GM10266 (cell line): ENCODE measurements around the gene CAPN15.
"Not testable (repeated sequence)": the region's sequence is repeated elsewhere in the genome, so short reads cannot be mapped to it uniquely, and the experiment has no call there.

Source experiments
- DNase-seq: peaks from one replicate; pipeline ENCODE4 v3.0.0; 2012; ENCODE audit errors: extremely low spot score
- CTCF ChIP-seq: IDR thresholded peaks from 2 replicates; pipeline ENCODE4 v1.5.1; 2012; ENCODE audit warnings: mild to moderate bottlenecking, low read depth; ENCODE audit not compliant: control insufficient read depth, insufficient read depth; ENCODE audit errors: missing control alignments

The CAPN15 gene

DNA sequence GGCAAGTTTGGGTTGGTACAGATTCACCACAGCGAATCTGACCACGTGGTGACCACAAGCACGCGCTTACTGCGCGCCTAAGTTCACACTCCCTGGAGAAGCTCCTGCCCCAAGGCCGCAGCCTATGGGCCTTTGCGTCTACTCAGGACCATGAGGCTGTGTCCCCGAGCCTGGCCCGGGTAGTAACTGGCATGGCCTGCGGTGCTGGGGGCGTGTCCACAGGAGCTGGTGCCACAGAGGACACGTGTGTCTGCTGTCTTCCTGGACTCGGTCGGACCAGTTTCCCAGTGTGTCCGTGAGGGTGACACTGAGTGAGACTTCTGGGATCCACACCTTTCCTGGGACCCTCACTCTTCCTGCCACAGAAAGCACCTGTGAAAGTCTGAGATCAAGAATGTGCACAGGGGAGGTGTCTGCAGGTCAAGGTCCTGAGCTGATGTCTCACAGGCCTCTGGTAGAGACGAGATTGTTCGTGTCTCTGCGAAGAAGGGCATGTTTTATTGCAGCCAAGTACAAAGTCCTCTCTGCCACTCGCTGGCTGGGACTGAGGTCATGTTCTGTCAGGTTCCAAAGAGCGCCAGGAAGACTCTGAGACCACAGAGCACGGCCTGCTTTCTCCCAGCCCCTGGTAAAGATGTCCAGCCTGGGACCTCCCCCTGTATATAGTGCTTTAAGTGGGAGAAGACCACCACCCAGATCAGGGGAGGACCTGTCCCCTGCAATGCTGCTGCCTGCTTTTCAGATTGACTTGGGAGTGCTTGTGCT lies 25.2 kb upstream of the CAPN15 start:
- no peak for TF ChIP-seq CTCF
- DNase-seq = no peak

- no peak for TF ChIP-seq CTCF
- no peak for DNase-seq
Observed at GRCh38 chr16:503150-504071, 24.1 kb upstream of the CAPN15 start.

DNA sequence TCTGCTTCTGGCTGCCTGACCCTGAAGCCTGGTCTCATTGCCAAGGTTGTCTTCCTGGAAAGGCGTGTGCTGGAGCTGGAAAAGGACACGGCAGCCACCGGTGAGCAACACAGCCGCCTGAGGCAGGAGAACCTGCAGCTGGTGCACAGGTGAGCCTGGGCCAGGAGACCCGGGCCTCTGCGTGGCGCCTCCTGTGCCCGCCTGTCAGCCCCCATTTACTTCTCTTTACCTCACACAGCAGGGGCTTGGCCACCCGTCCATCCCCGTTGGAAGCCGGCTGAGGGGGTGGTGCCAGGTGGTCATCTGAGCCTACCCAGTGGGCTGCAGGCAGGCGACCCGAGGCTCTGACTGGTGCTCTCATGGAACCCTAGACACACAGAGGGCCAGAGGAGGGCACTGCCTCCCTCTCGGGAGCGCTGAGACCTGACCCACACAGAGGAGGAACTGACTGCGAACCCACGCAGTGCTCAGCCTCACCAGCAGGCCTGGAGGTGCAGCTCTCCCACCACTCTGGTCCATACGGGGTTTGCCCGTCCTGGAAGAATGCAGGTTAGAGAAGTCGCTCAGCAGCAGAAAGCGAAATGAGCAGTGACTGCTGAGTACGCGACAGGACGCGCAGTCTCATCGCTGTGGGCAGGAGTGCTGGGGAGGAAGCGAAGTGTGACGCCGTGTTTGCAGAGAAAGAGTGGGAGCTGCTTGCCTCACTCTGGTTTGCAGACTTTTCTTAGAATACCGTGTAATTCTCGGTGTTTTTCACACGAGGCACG lies 21.9 kb upstream of the CAPN15 start:
- DNase-seq = no peak
- no peak for TF ChIP-seq CTCF

- TF ChIP-seq CTCF = no peak
- DNase-seq = no peak
Observed at GRCh38 chr16:506246-506546, 21.3 kb upstream of the CAPN15 start.

GRCh38 chr16:507527-507926 lies 20.0 kb upstream of the CAPN15 start:
- DNase-seq = not testable (repeated sequence)

DNA sequence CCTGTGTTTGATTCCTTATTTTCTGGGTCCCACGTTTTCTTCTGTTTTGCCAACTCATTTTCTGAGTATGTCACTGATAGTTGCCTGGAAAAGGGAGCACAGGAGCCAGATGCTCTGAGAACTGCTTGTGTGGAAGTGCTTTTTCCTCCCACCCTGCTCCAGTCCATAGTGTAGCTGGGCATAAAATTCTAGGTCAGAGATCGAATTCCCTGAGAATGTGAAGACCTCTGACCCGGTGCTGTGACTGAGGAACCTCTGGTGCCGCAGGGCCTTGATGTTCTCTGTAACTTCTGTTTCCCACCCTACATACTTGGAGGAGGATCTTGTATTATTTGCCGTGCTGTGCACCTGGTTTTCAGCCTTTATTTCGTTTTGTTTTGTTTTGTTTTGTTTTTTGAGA lies 19.5 kb upstream of the CAPN15 start:
- TF ChIP-seq CTCF = no peak
- no peak for DNase-seq

GRCh38 chr16:508884-509736 lies 18.4 kb upstream of the CAPN15 start:
- no peak for DNase-seq
- no peak for TF ChIP-seq CTCF
